Measurements from ENCODE around the gene PHTF2.

The PHTF2 gene

DNA sequence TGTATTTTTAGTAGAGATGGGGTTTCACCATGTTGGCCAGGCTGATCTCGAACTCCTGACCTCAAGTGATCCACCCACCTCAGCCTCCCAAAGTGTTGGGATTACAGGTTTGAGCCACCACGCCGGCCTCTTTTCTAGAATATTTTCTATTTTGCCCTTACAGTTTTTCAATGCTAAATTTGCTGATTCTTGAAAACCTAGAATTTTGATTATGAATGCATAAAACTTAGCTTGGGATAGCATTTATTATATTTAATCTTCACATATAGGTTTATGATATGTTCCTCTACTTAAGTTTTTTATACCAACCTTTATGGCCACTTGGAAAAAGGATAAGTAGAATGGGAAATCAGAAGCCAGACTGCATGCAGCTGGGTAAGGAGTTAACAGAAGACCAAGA is 2.5 kb upstream of the PHTF2 start:
- no peak for DNase-seq

GRCh38 chr7:77796960-77797359 is 1.6 kb upstream of the PHTF2 start:
- no peak for DNase-seq

DNA sequence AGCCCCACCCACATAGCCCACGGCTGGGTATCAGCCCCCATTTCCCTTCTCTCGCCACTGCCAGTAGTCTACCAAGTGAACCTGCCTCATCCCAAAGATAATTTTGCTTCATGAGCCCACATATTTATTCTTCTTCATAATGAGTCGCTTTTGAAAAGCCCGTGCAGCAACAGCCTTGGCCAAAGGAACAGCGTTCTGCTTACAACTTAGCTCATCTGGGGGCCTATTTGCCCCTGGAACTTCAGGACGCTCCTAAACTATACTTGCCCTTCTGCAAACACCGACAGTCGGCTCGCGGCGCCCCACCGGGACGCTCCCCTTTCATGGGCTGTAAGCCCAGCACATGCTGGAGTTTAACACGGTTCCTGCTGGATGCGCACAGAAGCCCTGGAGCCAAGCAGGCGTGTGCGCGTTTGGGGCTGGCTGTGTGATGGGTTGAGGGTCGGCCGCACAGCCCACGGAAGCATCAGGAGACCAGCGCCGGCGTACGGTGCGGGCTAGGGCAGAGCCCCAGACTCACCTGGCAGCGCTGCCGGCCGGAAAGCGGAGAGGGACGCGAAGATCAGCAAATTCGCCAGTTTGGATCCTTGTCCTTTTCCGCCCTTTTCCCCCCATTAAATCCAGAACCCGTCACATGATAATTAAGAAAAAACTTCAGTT is 709 bp upstream of the PHTF2 start:
- no peak for DNase-seq

DNA sequence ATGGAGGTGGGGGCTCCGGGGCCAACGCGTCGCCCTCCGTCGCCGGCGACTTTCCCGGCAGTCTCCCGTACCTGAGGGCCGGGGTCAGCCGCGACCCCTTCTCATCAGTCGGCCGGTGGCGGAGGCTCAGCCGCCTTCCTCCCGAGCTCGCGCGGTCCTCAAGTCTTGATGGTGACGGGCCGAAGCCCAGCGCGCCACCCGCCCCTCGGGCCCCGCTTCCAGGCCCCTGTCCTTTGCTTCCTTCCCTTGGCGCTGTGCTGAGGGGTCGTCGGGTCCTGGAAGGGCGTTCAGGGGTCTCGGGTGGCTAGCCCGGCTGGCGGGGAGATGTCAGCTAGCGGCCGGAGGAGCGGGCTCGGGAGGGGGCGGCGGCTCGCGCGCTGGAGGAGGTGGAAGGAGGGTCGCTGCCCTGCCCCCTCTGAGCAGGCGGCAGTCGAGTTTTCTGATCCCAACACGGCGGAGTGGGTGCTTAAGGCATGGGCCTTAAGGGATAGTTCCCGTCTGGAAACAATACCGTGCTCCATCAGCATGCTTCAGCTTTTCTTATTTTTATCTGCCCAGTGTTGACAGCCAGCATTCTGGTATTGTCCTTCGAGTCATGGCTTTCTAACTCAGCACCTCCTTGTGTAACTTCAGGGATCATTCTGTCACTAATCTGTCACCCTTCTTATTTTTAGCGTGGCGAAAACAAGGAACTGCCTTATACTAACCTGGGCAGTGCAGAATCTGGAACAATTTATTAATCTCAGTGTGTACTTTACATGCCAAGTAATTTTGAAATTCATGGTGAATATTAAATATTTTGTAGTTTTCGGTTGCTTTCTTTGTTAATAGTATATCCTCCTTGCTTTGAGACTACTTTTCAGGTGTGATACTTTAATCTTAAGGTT is 748 bp downstream of the PHTF2 start:
- DNase-seq, result peak; percentile 10 to 30 (median 22)

DNA sequence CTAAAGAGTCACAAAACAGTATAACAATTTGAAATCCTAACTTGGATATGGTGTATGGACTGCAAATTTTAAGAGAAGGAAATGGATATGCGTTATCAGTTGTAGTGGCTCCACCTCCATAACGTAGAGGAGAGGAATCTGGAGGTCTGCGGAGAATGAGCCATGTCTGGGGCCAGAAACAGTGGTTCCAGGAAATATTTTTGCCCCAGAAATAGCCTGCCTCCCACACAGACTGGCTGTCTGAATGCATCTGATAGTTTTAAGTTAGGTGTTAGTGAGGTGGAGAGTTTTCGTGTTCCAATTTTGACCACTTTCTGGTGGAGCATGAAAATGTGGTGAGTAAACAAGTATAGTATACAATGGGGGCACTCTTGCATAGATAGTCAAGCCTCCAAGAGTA is 1.6 kb downstream of the PHTF2 start:
- peak in 1 of 5 donors; percentile 19 for DNase-seq

- DNase-seq, result no peak
These were observed 2.2 kb downstream of the PHTF2 start for GRCh38 chr7:77800730-77801129.

DNA sequence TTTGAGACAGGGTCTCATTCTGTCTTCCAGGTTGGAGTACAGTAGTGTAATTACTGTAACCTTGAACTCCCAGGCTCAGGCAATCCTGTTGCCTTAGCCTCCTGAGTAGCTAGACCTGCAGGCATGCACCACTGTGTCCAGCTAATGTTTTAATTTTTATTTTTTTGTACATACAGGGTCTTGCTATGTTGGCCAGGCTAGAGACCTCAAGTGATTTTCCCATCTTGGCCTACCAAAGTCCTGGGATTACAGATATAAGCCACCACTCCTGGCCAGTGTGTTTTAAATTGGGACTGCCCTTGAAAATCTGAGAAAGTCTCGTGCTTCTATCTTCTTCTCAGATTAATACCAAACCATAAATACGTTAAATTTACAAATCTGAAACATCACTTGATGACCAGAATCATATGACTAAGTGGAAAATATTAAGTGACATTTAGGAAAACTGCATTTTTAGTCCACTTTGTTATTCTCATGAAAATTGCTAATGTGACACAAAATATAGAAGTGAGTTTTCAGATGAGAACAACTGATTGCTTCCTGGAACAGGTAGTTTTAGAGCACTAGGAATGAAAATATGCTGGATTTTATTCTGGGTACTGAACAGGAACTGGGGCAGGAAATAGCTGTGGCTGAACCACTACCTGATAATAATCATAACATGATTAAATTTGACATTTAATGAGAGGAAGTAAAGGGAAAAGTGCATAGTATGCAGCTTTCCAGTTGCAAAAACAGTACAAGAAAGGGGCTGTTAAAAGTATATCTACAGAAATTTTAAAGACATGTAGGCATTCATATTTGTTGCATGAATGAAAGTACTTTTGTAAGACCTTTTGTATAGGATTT is 4.2 kb downstream of the PHTF2 start:
- DNase-seq, result peak in 2 of 5 donors; percentile 10 to 58

GRCh38 chr7:77806425-77806824 is 7.9 kb downstream of the PHTF2 start:
- DNase-seq, result no peak

GRCh38 chr7:77808517-77808916 is 9.9 kb downstream of the PHTF2 start:
- DNase-seq, result no peak

DNA sequence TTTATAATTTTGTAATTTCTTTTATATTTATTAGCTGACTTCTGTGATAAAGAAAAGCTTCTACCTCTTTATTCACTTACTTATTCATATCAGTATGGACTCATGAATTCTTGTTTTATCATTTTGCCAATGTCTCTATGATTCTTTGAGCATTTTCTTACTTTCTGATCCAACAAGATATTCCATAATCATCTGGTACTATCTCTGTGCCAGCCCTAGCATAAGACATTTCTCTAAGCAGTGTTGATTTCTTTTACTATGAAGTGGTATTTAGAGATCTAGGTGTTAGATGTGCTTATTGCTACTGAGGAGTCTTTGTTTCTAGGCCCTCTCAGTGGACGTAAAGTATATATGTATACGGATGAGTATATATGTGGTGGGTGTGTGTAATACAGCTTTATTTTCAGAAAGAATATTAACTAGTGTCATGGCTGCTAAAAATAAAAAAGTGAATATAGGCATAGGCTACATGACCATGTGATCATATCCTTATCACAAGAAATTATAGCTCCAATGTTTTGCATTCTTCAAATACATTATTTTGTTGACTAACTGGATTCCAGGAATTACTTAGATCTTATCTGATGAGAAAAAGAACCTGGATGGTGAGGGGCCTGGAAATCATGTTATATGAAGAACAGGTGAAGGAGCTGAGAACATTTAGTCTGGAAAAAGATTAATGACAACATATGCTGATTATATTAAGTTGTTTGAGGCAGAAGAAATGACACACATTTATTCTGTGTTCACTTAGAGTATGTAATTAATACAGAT is 13.1 kb downstream of the PHTF2 start:
- DNase-seq, result no peak

DNA sequence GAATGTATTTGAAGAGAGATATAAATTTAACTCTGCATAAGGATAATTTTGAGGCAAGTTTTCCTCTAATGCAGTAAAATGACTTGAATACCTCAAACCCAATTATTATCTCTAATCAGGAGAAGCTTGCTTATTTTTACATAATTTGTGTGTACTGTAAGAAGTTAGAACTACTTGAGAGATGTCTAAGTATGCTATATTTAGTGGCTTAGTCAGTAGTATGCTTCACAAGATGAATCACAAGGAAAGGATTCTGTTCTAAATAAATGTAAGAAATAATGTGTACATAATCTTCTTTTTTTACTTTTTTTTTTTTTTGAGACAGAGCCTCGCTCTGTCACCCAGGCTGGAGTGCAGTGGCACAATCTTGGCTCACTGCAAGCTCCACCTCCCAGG is 13.7 kb downstream of the PHTF2 start:
- no peak for DNase-seq

GRCh38 chr7:77813180-77813579 is 14.6 kb downstream of the PHTF2 start:
- DNase-seq, result no peak

- no peak for DNase-seq
These were observed 20.4 kb downstream of the PHTF2 start for GRCh38 chr7:77819021-77819420.

- no peak for DNase-seq
These were observed 22.4 kb downstream of the PHTF2 start for GRCh38 chr7:77820967-77821366.

- no peak for DNase-seq
These were observed 23.7 kb downstream of the PHTF2 start for GRCh38 chr7:77822269-77822668.

- no peak for DNase-seq
These were observed 25.2 kb downstream of the PHTF2 start for GRCh38 chr7:77823787-77824186.

DNA sequence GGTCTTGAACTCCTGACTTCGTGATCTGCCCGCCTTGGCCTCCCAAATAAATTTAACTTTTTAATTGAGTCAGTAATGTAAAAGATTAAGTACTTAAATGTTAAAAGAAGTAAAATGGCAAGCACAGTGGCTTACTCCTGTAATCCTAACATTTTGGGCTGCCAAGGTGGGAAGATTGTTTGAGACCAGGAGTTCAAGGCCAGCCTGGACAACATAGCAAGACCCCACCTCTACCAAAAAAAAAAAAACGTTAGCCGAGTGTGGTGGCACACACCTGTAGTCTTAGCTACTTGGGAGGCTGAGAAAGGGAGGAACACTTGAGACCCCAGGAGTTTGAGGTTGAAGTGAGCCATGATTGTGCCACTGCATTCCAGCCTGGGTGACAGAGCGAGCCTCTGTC is 26.1 kb downstream of the PHTF2 start:
- DNase-seq, result no peak

DNA sequence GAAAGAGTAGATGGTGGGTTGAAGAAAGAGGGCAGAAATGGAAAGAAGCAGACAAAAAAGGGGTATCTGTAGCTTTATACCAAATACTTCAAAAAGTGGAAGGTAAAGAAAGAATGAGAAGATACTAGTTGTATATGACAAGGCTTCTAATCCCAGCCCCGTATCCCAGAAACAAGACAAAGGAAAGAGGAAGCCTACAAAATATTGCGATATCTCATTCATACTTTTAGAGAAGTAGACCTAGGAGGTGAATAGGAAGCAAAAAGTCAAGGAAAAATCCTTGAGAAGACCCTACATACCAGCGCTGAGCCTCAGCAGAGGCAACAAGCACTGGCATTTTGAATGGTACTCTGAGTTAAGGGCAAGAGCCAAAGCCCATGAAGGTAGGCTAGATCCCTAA is 26.6 kb downstream of the PHTF2 start:
- DNase-seq, result no peak

DNA sequence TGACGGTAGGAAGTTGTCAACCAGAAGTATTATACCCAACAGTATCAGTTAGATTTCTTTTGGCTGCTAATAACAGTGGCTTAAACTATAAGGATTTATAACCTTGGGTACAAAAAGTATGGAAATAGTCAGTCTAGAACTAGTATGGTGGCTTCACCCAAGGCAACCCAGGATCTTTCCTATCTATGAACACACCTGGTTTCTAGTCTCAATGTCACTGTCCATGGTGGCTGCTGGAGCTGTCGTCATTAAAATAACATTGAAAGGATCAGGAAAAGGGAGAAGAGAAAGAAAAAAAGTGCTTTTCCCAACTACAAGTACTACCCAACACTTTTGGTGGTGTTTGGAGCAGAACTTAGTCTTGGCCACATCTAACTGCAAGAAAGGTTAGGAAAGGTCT is 27.7 kb downstream of the PHTF2 start:
- DNase-seq, result no peak

DNA sequence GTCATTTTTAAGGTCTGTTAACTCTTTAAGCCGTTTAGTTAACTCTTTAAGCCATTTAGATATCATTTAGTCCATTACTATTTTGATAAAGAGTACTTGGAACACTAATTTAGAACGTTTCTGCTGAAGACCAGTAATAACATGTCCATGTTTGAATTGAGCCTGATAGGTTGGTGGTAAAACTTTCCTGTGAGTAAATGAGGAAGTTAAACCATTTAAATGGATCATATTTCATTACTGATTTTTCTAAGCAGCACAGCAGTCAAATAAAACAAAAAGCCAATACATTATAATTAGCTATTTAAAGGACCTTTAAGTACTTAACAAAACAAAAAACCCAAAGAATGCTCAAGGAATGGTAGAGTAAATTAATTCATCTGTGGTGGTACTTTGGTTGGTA is 29.4 kb downstream of the PHTF2 start:
- DNase-seq, result no peak

DNA sequence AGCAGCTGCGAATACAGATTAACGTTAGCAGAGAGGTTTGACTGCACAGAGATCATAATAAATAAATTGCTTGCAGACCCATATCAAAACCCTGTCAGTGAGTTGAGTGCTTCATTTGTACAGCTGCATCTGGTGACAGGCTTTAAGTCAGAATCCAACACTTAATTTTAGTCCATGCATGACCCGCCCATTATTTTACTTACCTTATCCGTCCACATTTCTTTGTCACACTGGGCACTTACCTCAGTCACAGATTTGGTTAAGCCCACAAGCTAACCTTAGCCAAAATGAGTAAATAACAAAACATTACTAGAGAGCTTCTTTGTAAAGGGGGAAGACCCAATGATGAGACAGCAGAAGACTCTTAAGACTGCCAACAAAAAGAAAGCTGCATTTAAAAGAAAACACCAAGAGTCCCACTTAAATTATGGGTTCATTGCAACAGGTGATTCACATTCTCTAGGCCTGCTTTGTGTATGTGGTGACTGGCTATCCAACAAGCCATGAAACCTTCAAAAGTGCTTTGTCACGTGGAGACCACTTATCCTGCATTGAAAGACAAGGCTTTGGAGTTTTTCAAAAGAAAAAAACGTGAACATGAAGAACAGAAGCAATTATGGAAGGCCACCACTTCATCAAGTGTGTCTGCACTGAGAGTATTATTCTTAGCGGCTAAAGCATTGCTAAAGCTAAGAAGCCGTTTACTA is 32.2 kb downstream of the PHTF2 start:
- peak in 1 of 5 donors; percentile 11 for DNase-seq

- peak in 1 of 5 donors; percentile 71 for DNase-seq
These were observed 32.9 kb downstream of the PHTF2 start for GRCh38 chr7:77831481-77831880.

Measured in T-helper 1 cell (primary cell).